Measurements from ENCODE around the gene OGFOD2.

Gene OGFOD2

DNA sequence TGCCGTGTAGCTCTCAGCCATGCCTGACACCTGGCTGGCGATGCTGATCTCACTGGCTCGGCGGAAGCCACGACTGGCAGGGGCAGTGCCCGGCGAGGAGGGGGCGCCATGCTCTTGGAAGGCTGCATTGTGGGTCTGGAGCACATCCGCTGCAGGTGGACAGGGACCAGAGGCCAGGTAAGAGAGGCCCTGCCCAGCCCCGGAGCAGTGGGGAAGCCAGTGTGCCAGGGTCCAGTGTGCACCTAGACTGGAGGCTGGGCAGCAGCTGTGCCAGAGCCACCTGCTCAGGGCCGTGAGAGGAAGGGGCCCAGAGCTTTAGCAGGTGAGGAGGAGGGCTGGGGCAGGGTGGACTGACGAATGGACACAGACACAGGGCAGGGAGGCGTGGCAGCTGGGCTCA lies 15.5 kb downstream of the OGFOD2 start:
- H3K27ac Mint-ChIP-seq = no peak overlapping the region
- no peaks in the 10 kb centered on the region for H3K27me3 Mint-ChIP-seq (ENCODE audit: low read depth)
- no peaks in the 10 kb centered on the region for H3K36me3 Mint-ChIP-seq (ENCODE audit: low read depth)
- no peaks in the 10 kb centered on the region for H3K4me1 Mint-ChIP-seq
- no peaks in the 10 kb centered on the region for H3K9me3 Mint-ChIP-seq
- H3K4me3 Mint-ChIP-seq = no peak overlapping the region
- TF ChIP-seq, protein P1, sequence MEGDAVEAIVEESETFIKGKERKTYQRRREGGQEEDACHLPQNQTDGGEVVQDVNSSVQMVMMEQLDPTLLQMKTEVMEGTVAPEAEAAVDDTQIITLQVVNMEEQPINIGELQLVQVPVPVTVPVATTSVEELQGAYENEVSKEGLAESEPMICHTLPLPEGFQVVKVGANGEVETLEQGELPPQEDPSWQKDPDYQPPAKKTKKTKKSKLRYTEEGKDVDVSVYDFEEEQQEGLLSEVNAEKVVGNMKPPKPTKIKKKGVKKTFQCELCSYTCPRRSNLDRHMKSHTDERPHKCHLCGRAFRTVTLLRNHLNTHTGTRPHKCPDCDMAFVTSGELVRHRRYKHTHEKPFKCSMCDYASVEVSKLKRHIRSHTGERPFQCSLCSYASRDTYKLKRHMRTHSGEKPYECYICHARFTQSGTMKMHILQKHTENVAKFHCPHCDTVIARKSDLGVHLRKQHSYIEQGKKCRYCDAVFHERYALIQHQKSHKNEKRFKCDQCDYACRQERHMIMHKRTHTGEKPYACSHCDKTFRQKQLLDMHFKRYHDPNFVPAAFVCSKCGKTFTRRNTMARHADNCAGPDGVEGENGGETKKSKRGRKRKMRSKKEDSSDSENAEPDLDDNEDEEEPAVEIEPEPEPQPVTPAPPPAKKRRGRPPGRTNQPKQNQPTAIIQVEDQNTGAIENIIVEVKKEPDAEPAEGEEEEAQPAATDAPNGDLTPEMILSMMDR (IDR thresholded peaks at IDR 0.05; ENCODE audit: unreplicated experiment in 3 of 3) = no peak

DNA sequence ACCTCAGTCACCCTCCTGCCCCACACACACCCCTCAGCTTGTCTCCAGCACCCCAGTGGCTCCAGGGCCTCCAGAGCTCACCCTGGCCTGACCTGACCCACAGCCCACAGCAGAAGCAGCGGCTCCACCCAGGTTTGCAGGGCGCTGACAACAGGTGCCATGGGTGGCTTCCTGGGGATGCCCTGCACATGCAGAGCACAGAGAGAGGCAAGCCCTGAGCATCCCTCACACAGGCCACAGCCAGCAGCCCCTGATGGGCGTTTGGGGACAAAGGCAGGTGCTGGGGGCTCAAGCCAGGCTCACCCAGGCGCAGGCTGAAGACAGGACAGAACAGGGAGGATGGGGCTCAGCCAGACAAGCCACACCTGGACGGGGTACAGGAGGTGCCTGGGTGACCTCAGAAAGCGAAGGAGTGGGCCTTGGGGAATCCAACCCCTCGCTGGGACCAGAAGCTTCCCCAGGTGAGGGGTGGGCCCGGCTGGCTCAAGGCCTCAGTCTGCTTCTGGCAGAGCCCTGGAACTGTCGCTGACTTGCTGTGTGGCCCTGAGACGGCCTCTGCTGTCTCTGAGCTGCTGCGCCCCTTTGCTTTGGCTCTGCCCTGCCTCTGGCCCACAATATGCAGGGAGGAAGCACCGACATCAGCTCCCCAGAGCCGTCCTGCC lies 16.0 kb downstream of the OGFOD2 start:
- no peak overlapping the region for H3K27ac Mint-ChIP-seq
- H3K4me3 Mint-ChIP-seq = no peak overlapping the region
- H3K4me1 Mint-ChIP-seq = no peaks in the 10 kb centered on the region
- no peaks in the 10 kb centered on the region for H3K9me3 Mint-ChIP-seq
- TF ChIP-seq, protein P1 (IDR thresholded peaks at IDR 0.05; ENCODE audit: unreplicated experiment in 3 of 3) = no peak
- H3K36me3 Mint-ChIP-seq (ENCODE audit: low read depth) = no peaks in the 10 kb centered on the region
- H3K27me3 Mint-ChIP-seq (ENCODE audit: low read depth) = no peaks in the 10 kb centered on the region

- Mint-ChIP-seq H3K36me3 (ENCODE audit: low read depth) (no peaks in the 10 kb centered on the region), H3K27me3 (ENCODE audit: low read depth) (no peaks in the 10 kb centered on the region), H3K27ac (no peak overlapping the region), H3K4me1 (no peaks in the 10 kb centered on the region), H3K9me3 (no peaks in the 10 kb centered on the region), H3K4me3 (no peak overlapping the region)
- TF ChIP-seq, protein P1 (IDR thresholded peaks at IDR 0.05; ENCODE audit: unreplicated experiment in 3 of 3) = no peak
Observed at GRCh38 chr12:122991623-122992275, 16.7 kb downstream of the OGFOD2 start.

GRCh38 chr12:122992386-122992785 lies 17.3 kb downstream of the OGFOD2 start:
- no peaks in the 10 kb centered on the region for H3K9me3 Mint-ChIP-seq
- H3K27ac Mint-ChIP-seq = no peak overlapping the region
- no peaks in the 10 kb centered on the region for H3K36me3 Mint-ChIP-seq (ENCODE audit: low read depth)
- no peak overlapping the region for H3K4me3 Mint-ChIP-seq
- TF ChIP-seq, protein P1 (IDR thresholded peaks at IDR 0.05; ENCODE audit: unreplicated experiment in 3 of 3) = no peak
- H3K27me3 Mint-ChIP-seq (ENCODE audit: low read depth) = no peaks in the 10 kb centered on the region
- no peaks in the 10 kb centered on the region for H3K4me1 Mint-ChIP-seq

DNA sequence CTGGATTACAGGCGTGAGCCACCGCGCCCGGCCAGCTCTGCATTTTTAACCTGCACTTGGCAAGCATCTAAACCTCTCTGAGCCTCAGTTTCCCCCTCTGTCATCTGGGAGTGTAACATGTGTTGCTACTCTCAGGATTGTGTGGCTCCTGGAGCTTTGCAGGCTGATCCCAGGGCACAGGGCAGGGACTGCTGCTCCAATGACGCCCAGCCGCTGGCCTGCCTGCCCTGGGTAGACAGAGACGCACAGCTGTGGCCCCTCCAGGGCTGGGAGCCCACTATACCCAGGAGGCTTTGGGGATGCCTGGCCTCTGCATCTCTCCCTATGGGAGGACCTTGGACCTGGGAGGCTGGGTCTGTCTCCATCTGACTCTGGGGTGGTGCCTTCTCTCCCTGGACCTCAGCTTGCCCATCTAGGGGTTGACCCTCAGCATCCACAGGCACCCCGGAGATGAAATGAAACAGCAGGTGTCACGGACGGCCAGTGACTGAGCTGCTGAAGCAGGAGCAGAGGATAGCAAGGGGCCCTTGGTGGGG lies 19.2 kb downstream of the OGFOD2 start:
- H3K27ac Mint-ChIP-seq = no peak overlapping the region
- TF ChIP-seq, protein P1 (IDR thresholded peaks at IDR 0.05; ENCODE audit: unreplicated experiment in 3 of 3) = no peak
- no peaks in the 10 kb centered on the region for H3K36me3 Mint-ChIP-seq (ENCODE audit: low read depth)
- H3K9me3 Mint-ChIP-seq = no peaks in the 10 kb centered on the region
- H3K4me3 Mint-ChIP-seq = no peak overlapping the region
- H3K27me3 Mint-ChIP-seq (ENCODE audit: low read depth) = no peaks in the 10 kb centered on the region
- H3K4me1 Mint-ChIP-seq = no peaks in the 10 kb centered on the region

All from nephron (organoid).